Activated gamma-delta T cell (primary cell): ENCODE data around the gene CHAT.

ENCODE experiments used
- DNase-seq: peaks from one replicate; lab custom pipeline; 2025; lab: John Stamatoyannopoulos, UW
- total RNA-seq, 2 donors: gene quantifications; one replicate each; lab custom pipeline; 2026; lab: John Stamatoyannopoulos, UW

The CHAT gene
- total RNA-seq = 0 reads per million in 2 donors

- DNase-seq = no peak
Measured at GRCh38 chr10:49613882-49614241, at the start of gene CHAT. CHAT (plus strand) TSS chr10:49614037; CDS start chr10:49614190, 153 bp downstream.

- DNase-seq = no peak
Measured at GRCh38 chr10:49564461-49565009, 49.3 kb upstream of the CHAT start.

GRCh38 chr10:49567810-49568209 is 46.0 kb upstream of the CHAT start:
- DNase-seq = no peak

- DNase-seq = no peak
Measured at GRCh38 chr10:49568235-49568634, 45.6 kb upstream of the CHAT start.

GRCh38 chr10:49569031-49569631 is 44.7 kb upstream of the CHAT start:
- DNase-seq = no peak

GRCh38 chr10:49571388-49571787 is 42.4 kb upstream of the CHAT start:
- DNase-seq = no peak

GRCh38 chr10:49572594-49573114 is 41.2 kb upstream of the CHAT start:
- no peak for DNase-seq

- DNase-seq = no peak
Measured at GRCh38 chr10:49575489-49576072, 38.3 kb upstream of the CHAT start.

- DNase-seq = no peak
Measured at GRCh38 chr10:49577182-49577925, 36.5 kb upstream of the CHAT start.

GRCh38 chr10:49578392-49578791 is 35.4 kb upstream of the CHAT start:
- no peak for DNase-seq

GRCh38 chr10:49579621-49580020 is 34.2 kb upstream of the CHAT start:
- no peak for DNase-seq

- no peak for DNase-seq
Measured at GRCh38 chr10:49585387-49585786, 28.4 kb upstream of the CHAT start.

GRCh38 chr10:49587981-49588380 is 25.9 kb upstream of the CHAT start:
- no peak for DNase-seq

GRCh38 chr10:49592726-49593563 is 20.9 kb upstream of the CHAT start:
- DNase-seq = no peak

GRCh38 chr10:49593564-49593875 is 20.3 kb upstream of the CHAT start:
- DNase-seq = no peak

GRCh38 chr10:49593998-49594397 is 19.8 kb upstream of the CHAT start:
- DNase-seq = no peak

- no peak for DNase-seq
Measured at GRCh38 chr10:49594594-49594993, 19.2 kb upstream of the CHAT start.

GRCh38 chr10:49595003-49595712 is 18.7 kb upstream of the CHAT start:
- DNase-seq = no peak

GRCh38 chr10:49595713-49596492 is 17.9 kb upstream of the CHAT start:
- DNase-seq = no peak

- DNase-seq = no peak
Measured at GRCh38 chr10:49596493-49596809, 17.4 kb upstream of the CHAT start.

GRCh38 chr10:49596836-49597235 is 17.0 kb upstream of the CHAT start:
- DNase-seq = no peak
